PFSK-1 (cell line): Measurements from ENCODE around the gene FBH1.

Experiments used
- FOXP2 ChIP-seq: optimal IDR thresholded peaks from 2 replicates; pipeline ENCODE3; 2011; ENCODE audit warnings: borderline replicate concordance, control low read depth, inconsistent platforms; ENCODE audit not compliant: insufficient read depth; ENCODE audit errors: extremely low read length, extremely low read depth
- POLR2AphosphoS5 ChIP-seq: IDR thresholded peaks from 2 replicates; pipeline ENCODE4 v1.6.1; 2012; ENCODE audit warnings: low read depth, mild to moderate bottlenecking, control low read depth, low read length, moderate library complexity
- SIN3A ChIP-seq: IDR thresholded peaks from 2 replicates; pipeline ENCODE4 v1.6.1; 2012; ENCODE audit warnings: mild to moderate bottlenecking, low read length, moderate library complexity, borderline replicate concordance; ENCODE audit not compliant: insufficient read depth
- TAF1 ChIP-seq: IDR thresholded peaks from 2 replicates; pipeline ENCODE4 v1.6.1; 2012; ENCODE audit warnings: low read length, control low read depth, borderline replicate concordance; ENCODE audit not compliant: insufficient read depth
- TF ChIP-seq, protein P1 (sequence below), 2 experiments: IDR thresholded peaks; 2 replicates each; pipeline versions ENCODE4 v1.6.1 to v1.8.0; 2011 to 2012; ENCODE audit warnings: low read depth in 2 of 2, low read length in 2 of 2, control low read depth in 1 of 2, inconsistent platforms in 1 of 2, mild to moderate bottlenecking in 1 of 2, moderate library complexity in 1 of 2; ENCODE audit not compliant: insufficient read depth in 1 of 2

The FBH1 gene

GRCh38 chr10:5981529-5981928 lies 91.5 kb downstream of the FBH1 start:
- TF ChIP-seq SIN3A (no peak), FOXP2 (no peak), POLR2AphosphoS5 (no peak), TAF1 (no peak)
- TF ChIP-seq, protein P1, sequence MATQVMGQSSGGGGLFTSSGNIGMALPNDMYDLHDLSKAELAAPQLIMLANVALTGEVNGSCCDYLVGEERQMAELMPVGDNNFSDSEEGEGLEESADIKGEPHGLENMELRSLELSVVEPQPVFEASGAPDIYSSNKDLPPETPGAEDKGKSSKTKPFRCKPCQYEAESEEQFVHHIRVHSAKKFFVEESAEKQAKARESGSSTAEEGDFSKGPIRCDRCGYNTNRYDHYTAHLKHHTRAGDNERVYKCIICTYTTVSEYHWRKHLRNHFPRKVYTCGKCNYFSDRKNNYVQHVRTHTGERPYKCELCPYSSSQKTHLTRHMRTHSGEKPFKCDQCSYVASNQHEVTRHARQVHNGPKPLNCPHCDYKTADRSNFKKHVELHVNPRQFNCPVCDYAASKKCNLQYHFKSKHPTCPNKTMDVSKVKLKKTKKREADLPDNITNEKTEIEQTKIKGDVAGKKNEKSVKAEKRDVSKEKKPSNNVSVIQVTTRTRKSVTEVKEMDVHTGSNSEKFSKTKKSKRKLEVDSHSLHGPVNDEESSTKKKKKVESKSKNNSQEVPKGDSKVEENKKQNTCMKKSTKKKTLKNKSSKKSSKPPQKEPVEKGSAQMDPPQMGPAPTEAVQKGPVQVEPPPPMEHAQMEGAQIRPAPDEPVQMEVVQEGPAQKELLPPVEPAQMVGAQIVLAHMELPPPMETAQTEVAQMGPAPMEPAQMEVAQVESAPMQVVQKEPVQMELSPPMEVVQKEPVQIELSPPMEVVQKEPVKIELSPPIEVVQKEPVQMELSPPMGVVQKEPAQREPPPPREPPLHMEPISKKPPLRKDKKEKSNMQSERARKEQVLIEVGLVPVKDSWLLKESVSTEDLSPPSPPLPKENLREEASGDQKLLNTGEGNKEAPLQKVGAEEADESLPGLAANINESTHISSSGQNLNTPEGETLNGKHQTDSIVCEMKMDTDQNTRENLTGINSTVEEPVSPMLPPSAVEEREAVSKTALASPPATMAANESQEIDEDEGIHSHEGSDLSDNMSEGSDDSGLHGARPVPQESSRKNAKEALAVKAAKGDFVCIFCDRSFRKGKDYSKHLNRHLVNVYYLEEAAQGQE (IDR thresholded peaks at IDR 0.05; ENCODE audit: insufficient read depth in 1 of 2, low read depth in 2 of 2, low read length in 2 of 2) = no peak

- no peak for TF ChIP-seq TAF1
- no peak for TF ChIP-seq POLR2AphosphoS5
- no peak for TF ChIP-seq SIN3A
- TF ChIP-seq, protein P1 (IDR thresholded peaks at IDR 0.05; ENCODE audit: insufficient read depth in 1 of 2, low read depth in 2 of 2, low read length in 2 of 2) = no peak
- TF ChIP-seq FOXP2 = no peak
Measured at GRCh38 chr10:5983774-5984173, 93.7 kb downstream of the FBH1 start.

DNA sequence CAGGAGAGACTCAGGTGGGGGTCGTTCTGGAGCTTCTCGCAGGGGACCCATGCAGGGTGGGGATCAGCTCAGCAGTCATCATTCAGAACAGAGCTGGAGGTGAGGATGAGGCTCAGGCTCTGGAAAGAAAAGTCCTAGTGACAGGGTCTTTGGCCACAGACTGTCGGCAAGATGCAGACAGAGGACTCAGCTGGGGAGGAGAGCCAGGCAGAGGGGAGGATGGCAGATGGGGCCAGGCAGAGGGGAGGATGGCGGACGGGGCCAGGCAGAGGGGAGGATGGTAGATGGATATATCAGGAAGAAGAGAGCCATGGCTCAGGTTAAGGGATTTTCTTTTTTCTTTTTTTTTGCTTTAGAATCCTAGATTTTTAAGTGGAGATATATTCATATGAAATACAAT lies 95.0 kb downstream of the FBH1 start:
- TF ChIP-seq, protein P1 (IDR thresholded peaks at IDR 0.05; ENCODE audit: insufficient read depth in 1 of 2, low read depth in 2 of 2, low read length in 2 of 2) = no peak
- no peak for TF ChIP-seq POLR2AphosphoS5
- no peak for TF ChIP-seq TAF1
- TF ChIP-seq SIN3A = no peak
- no peak for TF ChIP-seq FOXP2
